ENCODE data around the gene SUCLA2. TPM values are rescaled to one million over a fixed set of nuclear protein-coding genes. Genes with fewer than 3 reads are reported as not detected.

SUCLA2 gene
- total and polyA plus RNA-seq, 2 donors (not counting 1 experiment from before 2014, with no cell fraction given), result 45.7 to 64.8 TPM

DNA sequence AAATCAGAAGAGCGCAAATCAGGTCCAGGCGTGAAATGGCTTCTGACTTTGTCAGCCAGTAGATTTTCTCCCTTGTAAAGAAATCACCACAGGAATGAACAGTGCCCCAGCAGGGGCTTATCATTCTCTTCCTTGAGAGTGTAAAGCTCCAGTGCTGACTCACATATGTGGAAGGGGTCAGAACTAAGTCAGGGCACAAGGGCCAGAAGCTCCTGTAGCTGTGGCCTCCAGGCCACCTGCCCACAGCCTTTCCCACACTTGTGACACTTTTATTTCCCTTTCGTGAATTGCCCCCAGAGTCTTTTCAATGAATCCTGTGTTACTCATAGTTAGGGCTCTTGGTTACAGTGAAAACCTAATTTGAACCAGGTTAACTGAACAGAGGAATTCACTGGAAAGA, 99.6 kb downstream of the SUCLA2 start:
- no peak overlapping the region for H3K27ac ChIP-seq (ENCODE audit: insufficient read depth, low read length)
- no peak overlapping the region for H2AFZ ChIP-seq (ENCODE audit: low read length)
- no peak overlapping the region for H3K4me2 ChIP-seq (ENCODE audit: extremely low read depth, insufficient read depth, low read length)
- no peak overlapping the region for H3K4me3 ChIP-seq (replicated peaks in 1 of 4; ENCODE audit: control extremely low read depth in 1 of 4, insufficient read depth in 1 of 4, low read depth in 3 of 4, low read length in 4 of 4)
- H3K27me3 ChIP-seq (ENCODE audit: control insufficient read depth, insufficient read depth, low read length), result no peaks in the 10 kb centered on the region
- DNase-seq (ENCODE audit: low read depth in 2 of 2), result peak in 1 of 2 donors; percentile 76
- no peaks in the 10 kb centered on the region for H3K36me3 ChIP-seq (ENCODE audit: control insufficient read depth, insufficient read depth, low read length)
- no peak overlapping the region for H3K9ac ChIP-seq (ENCODE audit: insufficient read depth, low read length)
- TF ChIP-seq EZH2 (IDR thresholded peaks at IDR 0.05; ENCODE audit: low read length, missing control alignments), result no peak
- TF ChIP-seq, protein P1, sequence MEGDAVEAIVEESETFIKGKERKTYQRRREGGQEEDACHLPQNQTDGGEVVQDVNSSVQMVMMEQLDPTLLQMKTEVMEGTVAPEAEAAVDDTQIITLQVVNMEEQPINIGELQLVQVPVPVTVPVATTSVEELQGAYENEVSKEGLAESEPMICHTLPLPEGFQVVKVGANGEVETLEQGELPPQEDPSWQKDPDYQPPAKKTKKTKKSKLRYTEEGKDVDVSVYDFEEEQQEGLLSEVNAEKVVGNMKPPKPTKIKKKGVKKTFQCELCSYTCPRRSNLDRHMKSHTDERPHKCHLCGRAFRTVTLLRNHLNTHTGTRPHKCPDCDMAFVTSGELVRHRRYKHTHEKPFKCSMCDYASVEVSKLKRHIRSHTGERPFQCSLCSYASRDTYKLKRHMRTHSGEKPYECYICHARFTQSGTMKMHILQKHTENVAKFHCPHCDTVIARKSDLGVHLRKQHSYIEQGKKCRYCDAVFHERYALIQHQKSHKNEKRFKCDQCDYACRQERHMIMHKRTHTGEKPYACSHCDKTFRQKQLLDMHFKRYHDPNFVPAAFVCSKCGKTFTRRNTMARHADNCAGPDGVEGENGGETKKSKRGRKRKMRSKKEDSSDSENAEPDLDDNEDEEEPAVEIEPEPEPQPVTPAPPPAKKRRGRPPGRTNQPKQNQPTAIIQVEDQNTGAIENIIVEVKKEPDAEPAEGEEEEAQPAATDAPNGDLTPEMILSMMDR (conservative IDR thresholded peaks at IDR 0.05 in 1 of 2, IDR thresholded peaks at IDR 0.05 in 1 of 2; ENCODE audit: low read depth in 1 of 2, low read length in 2 of 2), result no peak
- H4K20me1 ChIP-seq (ENCODE audit: control insufficient read depth, extremely low read depth, insufficient read depth, low read length), result no peaks in the 10 kb centered on the region
- H3K4me1 ChIP-seq (ENCODE audit: control insufficient read depth, extremely low read depth, insufficient read depth, low read length), result peaks cover 3% of the 10 kb centered on the region
- H3K79me2 ChIP-seq (ENCODE audit: control insufficient read depth, insufficient read depth, low read length), result no peaks in the 10 kb centered on the region
- no peaks in the 10 kb centered on the region for H3K9me3 ChIP-seq (ENCODE audit: control insufficient read depth, insufficient read depth, low read depth, low read length)

DNA sequence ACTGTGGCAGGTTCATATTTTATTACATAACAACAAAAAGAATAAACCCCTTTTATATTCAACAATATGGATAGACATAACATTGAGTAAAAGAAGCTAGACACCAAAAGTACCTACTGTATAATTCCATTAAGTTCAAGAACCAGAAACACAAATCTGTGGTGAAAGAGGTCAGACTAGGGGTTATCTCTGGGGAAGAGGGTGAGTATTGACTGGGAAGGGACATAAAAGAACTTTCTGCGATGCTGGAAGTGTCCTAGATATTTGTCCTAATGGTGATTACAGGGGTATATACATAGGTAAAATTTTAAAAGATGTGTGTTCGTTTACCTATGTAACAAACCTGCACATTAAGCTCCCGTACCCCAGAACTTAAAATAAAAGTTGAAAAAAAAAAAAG, 103.0 kb downstream of the SUCLA2 start:
- Histone ChIP-seq H3K4me2 (ENCODE audit: extremely low read depth, insufficient read depth, low read length) (no peak overlapping the region), H3K27ac (ENCODE audit: insufficient read depth, low read length) (no peak overlapping the region), H3K27me3 (ENCODE audit: control insufficient read depth, insufficient read depth, low read length) (no peaks in the 10 kb centered on the region), H3K9ac (ENCODE audit: insufficient read depth, low read length) (no peak overlapping the region), H3K4me3 (replicated peaks in 1 of 4; ENCODE audit: control extremely low read depth in 1 of 4, insufficient read depth in 1 of 4, low read depth in 3 of 4, low read length in 4 of 4) (no peak overlapping the region), H4K20me1 (ENCODE audit: control insufficient read depth, extremely low read depth, insufficient read depth, low read length) (no peaks in the 10 kb centered on the region), H3K79me2 (ENCODE audit: control insufficient read depth, insufficient read depth, low read length) (no peaks in the 10 kb centered on the region), H2AFZ (ENCODE audit: low read length) (no peak overlapping the region), H3K36me3 (ENCODE audit: control insufficient read depth, insufficient read depth, low read length) (no peaks in the 10 kb centered on the region), H3K9me3 (ENCODE audit: control insufficient read depth, insufficient read depth, low read depth, low read length) (no peaks in the 10 kb centered on the region), H3K4me1 (ENCODE audit: control insufficient read depth, extremely low read depth, insufficient read depth, low read length) (peaks cover 1% of the 10 kb centered on the region)
- TF ChIP-seq EZH2 (IDR thresholded peaks at IDR 0.05; ENCODE audit: low read length, missing control alignments), result no peak
- TF ChIP-seq, protein P1 (conservative IDR thresholded peaks at IDR 0.05 in 1 of 2, IDR thresholded peaks at IDR 0.05 in 1 of 2; ENCODE audit: low read depth in 1 of 2, low read length in 2 of 2), result no peak
- no peak for DNase-seq (ENCODE audit: low read depth in 2 of 2)

DNA sequence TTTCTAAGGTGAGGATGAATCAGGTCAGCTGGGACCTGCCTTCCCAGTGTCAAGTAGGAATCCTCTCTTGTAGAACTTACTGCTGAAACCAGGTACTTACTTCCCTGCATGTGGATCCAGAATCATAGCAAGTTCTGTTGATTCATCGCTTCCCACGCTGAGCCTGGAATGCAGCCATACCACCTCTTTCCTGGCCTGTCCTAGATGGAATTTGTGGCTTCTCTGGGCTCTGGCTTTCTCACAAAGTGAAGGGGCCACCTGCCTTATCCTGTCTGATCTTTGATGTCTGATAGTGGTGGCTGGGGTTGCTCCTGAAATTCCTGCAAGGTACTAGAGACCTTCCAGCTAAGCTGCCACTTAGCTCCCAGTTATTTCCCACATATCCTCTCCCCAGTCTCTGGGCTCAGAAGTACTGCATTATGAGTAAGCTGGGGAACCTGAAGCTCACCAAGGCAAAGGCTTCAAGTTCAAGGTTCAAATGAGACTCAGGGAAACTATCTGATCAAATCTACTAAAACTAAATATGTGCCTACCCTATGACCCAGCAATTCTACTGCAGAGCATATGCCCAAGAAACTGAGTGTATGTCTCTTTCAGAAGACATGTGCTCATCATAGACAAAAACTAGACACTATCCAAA, 103.5 kb downstream of the SUCLA2 start:
- peak in 1 of 2 donors; percentile 86 for DNase-seq (ENCODE audit: low read depth in 2 of 2)
- Histone ChIP-seq H3K9ac (ENCODE audit: insufficient read depth, low read length) (no peak overlapping the region), H2AFZ (ENCODE audit: low read length) (no peak overlapping the region), H3K79me2 (ENCODE audit: control insufficient read depth, insufficient read depth, low read length) (no peaks in the 10 kb centered on the region), H3K36me3 (ENCODE audit: control insufficient read depth, insufficient read depth, low read length) (no peaks in the 10 kb centered on the region), H3K9me3 (ENCODE audit: control insufficient read depth, insufficient read depth, low read depth, low read length) (no peaks in the 10 kb centered on the region), H3K4me2 (ENCODE audit: extremely low read depth, insufficient read depth, low read length) (no peak overlapping the region), H3K4me3 (replicated peaks in 1 of 4; ENCODE audit: control extremely low read depth in 1 of 4, insufficient read depth in 1 of 4, low read depth in 3 of 4, low read length in 4 of 4) (no peak overlapping the region), H3K27ac (ENCODE audit: insufficient read depth, low read length) (no peak overlapping the region), H4K20me1 (ENCODE audit: control insufficient read depth, extremely low read depth, insufficient read depth, low read length) (no peaks in the 10 kb centered on the region), H3K4me1 (ENCODE audit: control insufficient read depth, extremely low read depth, insufficient read depth, low read length) (no peaks in the 10 kb centered on the region), H3K27me3 (ENCODE audit: control insufficient read depth, insufficient read depth, low read length) (no peaks in the 10 kb centered on the region)
- TF ChIP-seq EZH2 (IDR thresholded peaks at IDR 0.05; ENCODE audit: low read length, missing control alignments), result no peak
- TF ChIP-seq, protein P1 (conservative IDR thresholded peaks at IDR 0.05 in 1 of 2, IDR thresholded peaks at IDR 0.05 in 1 of 2; ENCODE audit: low read depth in 1 of 2, low read length in 2 of 2), result no peak
